Epithelial cell of prostate (primary cell): Measurements from ENCODE around the gene AGAP1.

Experiments used
- DNase-seq: peaks from one replicate; pipeline ENCODE4 v3.0.0-alpha.2; 2011; ENCODE audit warnings: low read depth, low spot score
- H3K27ac ChIP-seq: fragments of 450-650 bp; 2 replicates; pipeline ENCODE4 v1.5.1; 2017; ENCODE audit warnings: mild to moderate bottlenecking

AGAP1 gene

GRCh38 chr2:235979037-235979436 lies 485.2 kb downstream of the AGAP1 start:
- no peak overlapping the region for H3K27ac ChIP-seq
- no peak for DNase-seq

GRCh38 chr2:235979753-235980435 lies 486.1 kb downstream of the AGAP1 start:
- DNase-seq = no peak
- no peak overlapping the region for H3K27ac ChIP-seq

DNA sequence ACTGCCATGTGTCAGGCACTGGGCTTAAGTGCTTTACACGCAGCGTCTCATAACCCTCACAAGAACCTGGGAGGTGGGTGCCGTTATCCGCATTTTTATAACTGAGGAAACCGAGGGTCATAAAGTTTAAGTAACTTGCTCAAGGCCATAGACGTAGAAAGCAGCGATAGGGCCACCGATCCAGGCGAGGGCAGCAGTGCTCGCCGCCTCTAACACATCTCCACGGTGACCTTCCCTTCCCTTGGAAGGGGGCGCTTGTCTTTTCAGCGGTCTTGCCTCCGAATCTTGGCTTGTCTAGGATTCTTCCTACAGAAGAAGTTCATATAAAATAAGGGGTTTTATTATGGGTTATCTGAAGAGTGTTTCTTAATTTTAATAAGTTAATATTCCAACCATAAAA lies 487.8 kb downstream of the AGAP1 start:
- no peak overlapping the region for H3K27ac ChIP-seq
- no peak for DNase-seq

- no peak for DNase-seq
- H3K27ac ChIP-seq = no peak overlapping the region
Observed at GRCh38 chr2:235983016-235983415, 489.2 kb downstream of the AGAP1 start.

GRCh38 chr2:235984552-235984951 lies 490.7 kb downstream of the AGAP1 start:
- H3K27ac ChIP-seq = no peak overlapping the region
- no peak for DNase-seq

DNA sequence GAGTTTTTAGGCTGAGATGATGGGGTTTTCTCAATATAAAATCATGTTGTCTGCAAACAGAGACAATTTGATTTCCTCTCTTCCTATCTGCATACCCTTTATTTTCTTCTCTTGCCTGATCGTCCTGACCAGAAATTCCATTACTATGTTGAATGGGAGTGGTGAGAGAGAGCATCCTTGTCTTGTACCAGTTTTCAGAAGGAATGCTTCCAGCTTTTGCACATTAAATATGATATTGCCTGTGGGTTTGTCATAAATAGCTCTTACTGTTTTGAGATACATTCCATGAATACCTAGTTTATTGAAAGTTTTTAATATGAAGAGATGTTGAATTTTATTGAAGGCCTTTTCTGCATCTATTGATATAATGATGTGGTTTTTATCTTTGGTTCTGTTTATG lies 492.5 kb downstream of the AGAP1 start:
- DNase-seq = no peak
- no peak overlapping the region for H3K27ac ChIP-seq

GRCh38 chr2:235988271-235989015 lies 494.6 kb downstream of the AGAP1 start:
- no peak overlapping the region for H3K27ac ChIP-seq
- no peak for DNase-seq

- no peak for DNase-seq
- no peak overlapping the region for H3K27ac ChIP-seq
Observed at GRCh38 chr2:235989591-235989990, 495.7 kb downstream of the AGAP1 start.

DNA sequence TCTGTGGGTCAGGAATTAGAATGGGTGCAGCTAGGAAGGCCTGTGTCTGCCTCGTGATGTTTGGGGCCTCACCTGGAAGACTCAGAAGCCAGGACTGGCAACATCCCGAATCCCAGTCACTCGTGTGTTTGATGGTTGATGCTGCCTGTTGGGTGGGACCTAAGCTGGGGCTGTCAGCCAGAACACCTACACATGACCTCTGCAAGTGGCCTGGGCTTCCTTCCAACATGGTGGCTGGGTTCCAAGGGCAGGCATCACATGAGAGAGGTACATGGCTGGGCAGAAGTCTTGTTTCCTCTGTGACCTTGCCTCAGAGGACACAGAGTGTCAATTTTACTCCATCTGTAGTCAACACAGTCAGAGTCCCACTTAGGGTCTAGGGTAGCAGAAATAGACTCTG lies 496.5 kb downstream of the AGAP1 start:
- no peak for DNase-seq
- H3K27ac ChIP-seq = no peak overlapping the region

DNA sequence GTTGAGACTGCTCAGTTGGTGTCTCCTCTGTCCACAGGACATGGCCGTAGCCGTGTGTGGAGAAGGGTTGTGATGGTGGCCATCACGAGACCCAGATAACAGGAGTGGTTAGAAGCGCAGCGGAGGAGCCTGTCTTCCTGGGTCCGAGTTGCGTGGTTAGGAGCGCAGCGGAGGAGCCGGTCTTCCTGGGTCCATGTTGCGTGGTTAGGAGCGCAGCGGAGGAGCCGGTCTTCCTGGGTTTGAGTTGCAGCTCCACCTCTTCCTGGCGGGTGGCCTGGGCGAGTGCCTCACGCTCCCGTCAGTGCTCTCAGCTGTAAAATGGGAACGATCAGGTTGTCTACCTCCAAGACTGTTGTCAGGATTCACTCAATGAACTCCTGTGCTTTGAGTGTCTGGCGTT lies 498.2 kb downstream of the AGAP1 start:
- DNase-seq = no peak
- no peak overlapping the region for H3K27ac ChIP-seq

DNA sequence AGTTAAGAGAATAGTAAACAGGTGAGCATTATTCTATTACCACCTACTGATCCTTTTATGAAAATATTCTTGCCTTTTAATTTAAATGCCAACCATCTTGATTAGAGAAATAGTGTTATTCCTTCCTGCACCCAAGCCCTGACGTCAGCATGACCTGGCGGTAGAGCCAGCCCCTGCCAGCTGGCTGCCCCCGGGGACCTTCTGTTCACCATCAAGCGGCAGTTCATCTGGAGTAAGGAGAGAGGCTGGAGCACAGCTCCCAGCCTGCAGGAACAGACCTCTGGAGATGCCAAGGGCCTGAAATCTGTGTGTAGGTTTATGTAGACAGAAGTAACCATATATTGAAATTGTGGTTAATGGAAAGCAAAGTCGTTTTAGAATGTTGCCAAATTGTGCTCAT lies 502.6 kb downstream of the AGAP1 start:
- H3K27ac ChIP-seq = no peak overlapping the region
- no peak for DNase-seq

GRCh38 chr2:235999011-235999410 lies 505.2 kb downstream of the AGAP1 start:
- no peak for DNase-seq
- no peak overlapping the region for H3K27ac ChIP-seq

- H3K27ac ChIP-seq = no peak overlapping the region
- DNase-seq = no peak
Observed at GRCh38 chr2:236001166-236001828, 507.5 kb downstream of the AGAP1 start.

DNA sequence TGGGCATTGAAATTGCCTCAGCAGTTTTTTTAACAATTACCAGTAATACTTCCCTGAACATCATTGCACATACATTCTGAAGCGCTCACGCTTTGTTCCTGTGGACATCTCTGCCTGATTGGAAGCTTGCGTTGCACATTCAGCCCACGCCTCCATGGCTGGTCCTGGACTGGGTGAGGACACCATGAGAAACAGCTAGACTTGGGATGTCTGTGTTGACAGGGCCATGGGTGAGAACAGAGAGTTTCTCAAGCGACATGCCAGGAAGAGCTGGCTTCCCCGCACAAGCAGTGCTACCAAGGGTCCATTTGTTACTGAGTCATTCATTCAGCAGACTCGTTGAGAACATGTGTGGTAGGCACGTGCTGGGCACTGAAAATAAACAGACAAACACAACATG lies 508.0 kb downstream of the AGAP1 start:
- H3K27ac ChIP-seq = no peak overlapping the region
- no peak for DNase-seq

- DNase-seq = no peak
Observed at GRCh38 chr2:236008006-236008405, 514.2 kb downstream of the AGAP1 start.

GRCh38 chr2:236008857-236009256 lies 515.0 kb downstream of the AGAP1 start:
- DNase-seq = no peak
- no peak overlapping the region for H3K27ac ChIP-seq

More at GRCh38 chr2:236008006-236008405, 514.2 kb downstream of the AGAP1 start:
- H3K27ac ChIP-seq = no peak overlapping the region

DNA sequence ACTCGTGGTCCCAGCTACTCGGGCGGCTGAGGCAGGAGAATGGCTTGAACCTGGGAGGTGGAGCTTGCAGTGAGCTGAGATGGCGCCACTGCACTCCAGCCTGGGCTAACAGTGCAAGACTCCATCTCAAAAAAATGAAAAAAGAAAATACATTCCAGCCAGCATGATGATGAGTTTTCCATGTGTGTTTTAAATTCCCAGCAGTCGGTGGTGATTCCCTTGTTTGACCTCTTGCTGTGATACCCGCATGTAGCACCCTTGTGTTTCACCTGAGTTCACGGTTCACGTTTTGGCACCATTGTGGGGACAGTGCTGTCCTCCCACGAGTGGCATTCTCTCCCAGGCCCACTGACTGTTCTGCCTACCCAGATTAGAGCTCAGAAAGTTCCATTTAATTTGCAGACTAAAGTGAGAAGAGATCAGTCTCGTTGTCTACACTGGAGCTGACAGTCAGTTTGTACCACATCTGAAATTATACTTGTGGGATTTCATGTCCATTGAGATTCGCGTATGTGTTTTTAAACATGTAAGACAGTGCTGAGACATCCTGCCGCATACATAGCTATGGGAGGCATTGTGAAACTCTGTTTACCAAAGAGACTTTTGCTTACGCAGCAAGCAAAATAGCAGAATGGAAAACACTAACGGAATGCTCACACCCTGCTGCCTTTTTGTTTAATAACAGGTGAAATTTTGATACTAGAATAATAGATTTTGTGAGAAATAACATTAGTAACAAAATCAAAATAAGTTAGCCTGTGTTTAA lies 517.3 kb downstream of the AGAP1 start:
- DNase-seq = no peak
- no peak overlapping the region for H3K27ac ChIP-seq

DNA sequence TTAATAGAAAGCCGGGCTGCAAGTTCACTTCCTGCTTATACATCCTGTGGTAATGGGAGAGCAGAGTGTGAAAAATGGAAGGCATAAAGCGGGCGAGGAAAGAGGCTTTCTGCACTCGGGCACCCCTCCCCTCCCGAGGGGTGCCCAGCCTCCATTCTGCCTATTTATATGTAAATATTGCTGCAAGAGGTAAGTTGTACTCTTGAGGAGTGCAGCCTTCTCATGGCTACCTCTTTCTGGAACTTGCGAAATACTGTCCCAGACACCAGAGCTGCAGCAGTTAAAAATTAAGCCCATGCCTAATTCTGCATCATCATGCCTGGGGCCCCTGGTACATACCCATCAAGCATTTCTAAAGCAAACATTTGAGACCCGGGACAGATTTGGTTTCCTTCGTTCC lies 518.3 kb downstream of the AGAP1 start:
- no peak for DNase-seq
- no peak overlapping the region for H3K27ac ChIP-seq

DNA sequence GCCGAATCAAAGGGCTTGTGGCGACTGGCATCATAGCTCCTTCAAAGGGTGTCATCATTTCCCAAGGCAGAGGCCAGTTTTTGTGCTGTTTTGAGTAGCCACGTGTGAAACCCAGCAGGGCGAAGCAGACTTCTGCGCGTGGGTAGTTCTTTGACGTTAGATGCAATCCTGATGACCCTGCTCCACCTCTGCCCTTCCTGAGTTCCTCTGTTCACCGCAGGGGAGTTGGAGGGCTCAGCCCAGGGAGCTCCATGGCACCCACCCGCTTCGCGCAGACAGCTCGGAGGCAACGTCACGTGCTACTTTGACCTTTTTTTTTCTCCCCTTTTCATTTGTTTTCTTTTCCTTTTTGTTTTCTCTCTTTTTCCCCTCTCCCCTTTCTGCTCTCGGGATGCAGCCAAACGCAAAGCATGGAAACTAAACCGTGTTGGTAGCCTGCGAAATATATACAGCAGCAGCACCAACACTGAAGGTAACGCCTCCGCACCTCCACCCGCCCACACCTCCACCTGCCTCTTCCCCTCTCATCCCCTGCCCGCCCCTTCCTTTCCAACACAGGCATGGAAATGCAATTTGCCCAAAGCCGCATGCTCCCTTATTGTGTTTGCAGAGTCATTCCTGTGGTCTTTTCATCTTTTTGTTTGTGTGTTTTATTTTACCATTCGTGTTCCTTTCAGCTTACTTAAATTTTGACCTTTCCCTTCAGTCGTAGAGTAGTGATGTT lies 520.7 kb downstream of the AGAP1 start:
- no peak for DNase-seq
- no peak overlapping the region for H3K27ac ChIP-seq

DNA sequence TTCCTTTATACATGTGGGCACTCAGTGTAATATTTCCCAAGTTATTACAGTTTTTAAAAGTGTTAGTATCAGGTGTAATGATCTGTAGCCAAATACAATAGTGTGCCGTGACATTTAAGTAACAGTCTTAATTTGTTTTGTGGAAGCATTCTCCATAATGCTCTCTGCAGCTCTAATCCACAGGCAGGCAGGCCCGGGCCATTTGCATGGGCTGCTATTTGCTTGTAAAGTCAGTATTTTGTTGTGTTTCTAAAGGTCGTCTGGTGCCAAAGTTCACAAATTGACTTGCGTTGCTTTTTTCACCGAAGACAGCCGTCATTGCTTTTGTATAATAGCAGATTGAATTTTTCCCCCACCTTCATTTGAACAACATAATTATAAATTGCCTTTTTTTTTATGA lies 521.3 kb downstream of the AGAP1 start:
- no peak overlapping the region for H3K27ac ChIP-seq
- DNase-seq = no peak
